NCI-H345 (cell line): ENCODE results near the gene TBX10.
"Not testable (repeated sequence)": the region's sequence is repeated elsewhere in the genome, so short reads cannot be mapped to it uniquely, and the experiment has no call there.

ENCODE experiments used
- DNase-seq: peaks from one replicate; lab custom pipeline; 2025; lab: John Stamatoyannopoulos, UW

Gene TBX10

GRCh38 chr11:67645521-67646461 lies 6.2 kb upstream of the TBX10 start:
- DNase-seq: no peak

GRCh38 chr11:67644472-67645418 lies 5.2 kb upstream of the TBX10 start:
- DNase-seq: no peak

GRCh38 chr11:67644042-67644441 lies 4.5 kb upstream of the TBX10 start:
- DNase-seq: peak; percentile 10

- DNase-seq: no peak
Observed at GRCh38 chr11:67642173-67643120, 2.9 kb upstream of the TBX10 start.

GRCh38 chr11:67641338-67642172 lies 2.0 kb upstream of the TBX10 start:
- DNase-seq: no peak

- no peak for DNase-seq
Observed at GRCh38 chr11:67640758-67641337, 1.3 kb upstream of the TBX10 start.

GRCh38 chr11:67640021-67640757 lies 626 bp upstream of the TBX10 start:
- DNase-seq: peak; percentile 15

GRCh38 chr11:67638535-67639437 lies 777 bp downstream of the TBX10 start:
- DNase-seq: no peak

GRCh38 chr11:67637441-67637840 lies 2.1 kb downstream of the TBX10 start:
- DNase-seq: not testable (repeated sequence)

GRCh38 chr11:67636962-67637361 lies 2.6 kb downstream of the TBX10 start:
- DNase-seq: no peak

- no peak for DNase-seq
Observed at GRCh38 chr11:67635231-67635521, 4.4 kb downstream of the TBX10 start.

- DNase-seq: no peak
Observed at GRCh38 chr11:67634366-67635230, 5.0 kb downstream of the TBX10 start.

GRCh38 chr11:67633758-67634365 lies 5.7 kb downstream of the TBX10 start:
- DNase-seq: no peak

- no peak for DNase-seq
Observed at GRCh38 chr11:67632982-67633755, 6.4 kb downstream of the TBX10 start.

GRCh38 chr11:67632175-67632981 lies 7.2 kb downstream of the TBX10 start:
- no peak for DNase-seq

- DNase-seq: no peak
Observed at GRCh38 chr11:67631853-67632174, 7.7 kb downstream of the TBX10 start.
